ENCODE results near the gene GAST. TPM values are rescaled to one million over a fixed set of nuclear protein-coding genes. Genes with fewer than 3 reads are reported as not detected.

The GAST gene
- total and polyA plus RNA-seq, 10 of the 15 experiments (the other 5 are each of a cell fraction or from before 2014, with no cell fraction given): not detected

- FAIRE-seq (no peak), ATAC-seq (peak; percentile 73), DNase-seq (ENCODE audit: low read depth, low spot score) (peak; percentile 66)
- no TSS peak for BruUV-seq (replicated peaks)
- H3K9me3 ChIP-seq (replicated peaks; ENCODE audit: control insufficient read depth, insufficient read depth, low read length): no peaks in the 10 kb centered on the region
- CTCF ChIA-PET: interaction anchor here (0.6 to 12.0 kb wide), 23 partner anchors 13 to 1698 kb away, joined by 3 to 420 read pairs (median 4); partner anchors contain the start of gene EIF1
- H3K9ac ChIP-seq (ENCODE audit: control insufficient read depth, insufficient read depth, low read length): peak overlapping the region; percentile 59
- RAD21 ChIA-PET (ENCODE audit: unreplicated experiment): interaction anchor here (0.9 to 9.6 kb wide), 9 partner anchors 9 to 1134 kb away, joined by 3 to 193 read pairs (median 16); partner anchors contain the start of gene EIF1
- no peaks in the 10 kb centered on the region for H3K79me2 ChIP-seq (ENCODE audit: control insufficient read depth, insufficient read depth, low read length)
- H3K4me1 ChIP-seq (ENCODE audit: control insufficient read depth, insufficient read depth, low read length): peaks cover 39% of the 10 kb centered on the region
- H3K36me3 ChIP-seq (ENCODE audit: control insufficient read depth in 2 of 2, insufficient read depth in 2 of 2, low read length in 1 of 2): no peaks in the 10 kb centered on the region
- no peaks in the 10 kb centered on the region for H3K27me3 ChIP-seq (replicated peaks in 1 of 2; ENCODE audit: control insufficient read depth in 2 of 2, insufficient read depth in 2 of 2, low read length in 1 of 2)
- SMC1A ChIA-PET (ENCODE audit: uncharacterized antibody, unreplicated experiment): interaction anchor here (0.8 to 6.9 kb wide), 12 partner anchors 12 to 1124 kb away, joined by 3 to 92 read pairs (median 10); partner anchors contain the start of gene EIF1
- peak overlapping the region; percentile 73; the same call in 1 of the 2 replicates for H3K4me3 ChIP-seq
- H2AFZ ChIP-seq (ENCODE audit: control insufficient read depth, low read depth, low read length): peak overlapping the region; percentile 72
- no peaks in the 10 kb centered on the region for H4K20me1 ChIP-seq (ENCODE audit: control insufficient read depth, insufficient read depth)
- peak overlapping the region; percentile 99 for H3K4me2 ChIP-seq (ENCODE audit: control insufficient read depth, insufficient read depth)
- POLR2A ChIA-PET: interaction anchor here (0.6 to 8.3 kb wide), 8 partner anchors 11 to 1360 kb away, joined by 3 to 103 read pairs (median 4); partner anchors contain the start of gene EIF1
- H3K27ac ChIP-seq (ENCODE audit: control insufficient read depth, insufficient read depth): peak overlapping the region; percentile 67
- in situ Hi-C loops (cut with MboI): loop anchor here (10.0 kb wide), 1 partner anchor 1052 kb away; no protein-coding TSS in a partner anchor
- 1% methylated on average over 20 of the region's 23 CpGs for WGBS (ENCODE audit: insufficient coverage, insufficient replicate concordance, low lambda C conversion rate, missing lambda C conversion rate)
- intact Hi-C loops (cut with micrococcal nuclease; ENCODE audit: unreplicated experiment): loop anchor here (2.0 to 5.0 kb wide), 2 partner anchors 22 to 1049 kb away; partner anchors contain the start of gene EIF1
- TF ChIP-seq FOXM1 (IDR thresholded peaks at IDR 0.05; ENCODE audit: low read depth, low read length): no peak
- TF ChIP-seq TCF7 (IDR thresholded peaks at IDR 0.05; ENCODE audit: borderline replicate concordance): no peak
- no peak for TF ChIP-seq SREBF2 (IDR thresholded peaks at IDR 0.05; ENCODE audit: low read length)
- TF ChIP-seq RAD51 (IDR thresholded peaks at IDR 0.05): no peak
- TF ChIP-seq POLR2AphosphoS2 (IDR thresholded peaks at IDR 0.05; ENCODE audit: low read depth, low read length): no peak
- TF ChIP-seq BCLAF1 (IDR thresholded peaks at IDR 0.05): no peak
- TF ChIP-seq IKZF1 (conservative IDR thresholded peaks at IDR 0.05): no peak; the same call in 1 of the 2 replicates
- TF ChIP-seq ZNF207 (IDR thresholded peaks at IDR 0.05; ENCODE audit: borderline replicate concordance): 0 out of 2 replicates have a peak, but pooled peaks have one; percentile 61
- TF ChIP-seq ZBTB4 (CRISPR knock-in tag; IDR thresholded peaks at IDR 0.05): no peak
- TF ChIP-seq ZSCAN29 (IDR thresholded peaks at IDR 0.05): 0 out of 2 replicates have a peak, but pooled peaks have one; percentile 13
- no peak for TF ChIP-seq ELK1 (IDR thresholded peaks at IDR 0.05; ENCODE audit: low read depth, low read length)
- TF ChIP-seq CREB1 (IDR thresholded peaks at IDR 0.05; ENCODE audit: low read depth): no peak
- no peak for TF ChIP-seq CEBPB (IDR thresholded peaks at IDR 0.05; ENCODE audit: borderline replicate concordance in 1 of 2, low read depth in 2 of 2, low read length in 2 of 2)
- no peak for TF ChIP-seq MYC (IDR thresholded peaks at IDR 0.05; ENCODE audit: insufficient read depth, insufficient read length, insufficient replicate concordance, low read length, severe bottlenecking)
- TF ChIP-seq NR2F1 (conservative IDR thresholded peaks at IDR 0.05): peak; percentile 79
- TF ChIP-seq MYB (IDR thresholded peaks at IDR 0.05; ENCODE audit: borderline replicate concordance, low read depth, low read length): no peak
- peak; percentile 40; the same call in 1 of the 2 replicates for TF ChIP-seq PAX5 (IDR thresholded peaks at IDR 0.05; ENCODE audit: borderline replicate concordance, low read depth, low read length)
Measured at GRCh38 chr17:41666708-41667279, 45.3 kb upstream of the GAST start.

Measured in GM12878 (cell line).